ENCODE measurements around the gene CXCL10. TPM values are rescaled to one million over a fixed set of nuclear protein-coding genes. Genes with fewer than 3 reads are reported as not detected.

CXCL10 gene
- total RNA-seq, 1 experiment from 2014 or later = 1.0 TPM

DNA sequence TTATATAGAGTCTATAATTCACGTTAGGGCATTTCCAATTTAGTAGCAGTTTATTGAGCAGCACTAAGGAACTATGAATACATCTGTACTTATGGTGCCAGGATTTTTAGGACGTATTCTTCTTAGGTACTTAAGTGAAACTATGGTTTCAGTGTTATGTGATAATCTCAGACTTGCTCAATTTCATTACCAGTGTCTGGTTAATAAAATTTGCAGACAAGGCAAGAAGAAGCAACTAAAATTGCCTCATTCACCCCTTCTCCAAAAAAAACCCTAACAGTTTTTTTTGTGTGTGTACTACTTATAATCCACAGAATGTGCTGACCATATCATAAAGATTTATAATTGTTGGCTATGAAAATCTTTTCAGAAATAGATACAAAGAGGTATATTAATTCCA lies 6.0 kb upstream of the CXCL10 start:
- Histone ChIP-seq H3K27me3 (replicated peaks; ENCODE audit: insufficient read depth, low read depth, low read length, poor library complexity) (no peaks in the 10 kb centered on the region), H3K36me3 (ENCODE audit: insufficient read depth, low read length, poor library complexity, severe bottlenecking) (no peaks in the 10 kb centered on the region), H3K27ac (ENCODE audit: low read depth, low read length, poor library complexity, severe bottlenecking) (no peak overlapping the region), H3K9me3 (ENCODE audit: low read depth, low read length, poor library complexity, severe bottlenecking) (no peaks in the 10 kb centered on the region), H3K4me1 (ENCODE audit: insufficient read depth, low read length, poor library complexity, severe bottlenecking) (no peaks in the 10 kb centered on the region), H3K4me3 (ENCODE audit: low read depth, low read length, poor library complexity, severe bottlenecking) (no peak overlapping the region)
- POLR2A ChIA-PET (ENCODE audit: low non-redundant PET) = no interaction called here
- TF ChIP-seq EZH2 (IDR thresholded peaks at IDR 0.05; ENCODE audit: borderline replicate concordance, low read depth, low read length, poor library complexity, severe bottlenecking) (no peak), CTCF (conservative IDR thresholded peaks at IDR 0.05; ENCODE audit: low read depth, low read length) (no peak)
- no TSS peak for BruUV-seq (replicated peaks)
- intact Hi-C loops (cut with micrococcal nuclease; ENCODE audit: unreplicated experiment) = no loop called here
- DNase-seq (ENCODE audit: low spot score) = no peak
- CTCF ChIA-PET = no interaction called here

GRCh38 chr4:76028350-76028765 lies 5.1 kb upstream of the CXCL10 start:
- no TSS peak for BruUV-seq (replicated peaks)
- H3K27ac ChIP-seq (ENCODE audit: low read depth, low read length, poor library complexity, severe bottlenecking) = peak overlapping the region; percentile 51
- DNase-seq (ENCODE audit: low spot score) = peak; percentile 54

GRCh38 chr4:76024065-76024464 lies 768 bp upstream of the CXCL10 start:
- H3K27me3 ChIP-seq (replicated peaks; ENCODE audit: insufficient read depth, low read depth, low read length, poor library complexity) = no peaks in the 10 kb centered on the region
- no peaks in the 10 kb centered on the region for H3K9me3 ChIP-seq (ENCODE audit: low read depth, low read length, poor library complexity, severe bottlenecking)
- no peak overlapping the region for H3K4me3 ChIP-seq (ENCODE audit: low read depth, low read length, poor library complexity, severe bottlenecking)
- TF ChIP-seq CTCF (conservative IDR thresholded peaks at IDR 0.05; ENCODE audit: low read depth, low read length) (no peak), EZH2 (IDR thresholded peaks at IDR 0.05; ENCODE audit: borderline replicate concordance, low read depth, low read length, poor library complexity, severe bottlenecking) (no peak)
- DNase-seq (ENCODE audit: low spot score) = no peak
- BruUV-seq (replicated peaks) = no TSS peak
- H3K36me3 ChIP-seq (ENCODE audit: insufficient read depth, low read length, poor library complexity, severe bottlenecking) = no peaks in the 10 kb centered on the region
- POLR2A ChIA-PET (ENCODE audit: low non-redundant PET) = no interaction called here
- intact Hi-C loops (cut with micrococcal nuclease; ENCODE audit: unreplicated experiment) = no loop called here
- no peak overlapping the region for H3K27ac ChIP-seq (ENCODE audit: low read depth, low read length, poor library complexity, severe bottlenecking)
- CTCF ChIA-PET = no interaction called here
- H3K4me1 ChIP-seq (ENCODE audit: insufficient read depth, low read length, poor library complexity, severe bottlenecking) = no peaks in the 10 kb centered on the region

More at GRCh38 chr4:76028350-76028765, 5.1 kb upstream of the CXCL10 start:
- CTCF ChIA-PET = no interaction called here
- Histone ChIP-seq H3K36me3 (ENCODE audit: insufficient read depth, low read length, poor library complexity, severe bottlenecking) (no peaks in the 10 kb centered on the region), H3K4me3 (ENCODE audit: low read depth, low read length, poor library complexity, severe bottlenecking) (peak overlapping the region; percentile 20), H3K27me3 (replicated peaks; ENCODE audit: insufficient read depth, low read depth, low read length, poor library complexity) (no peaks in the 10 kb centered on the region), H3K4me1 (ENCODE audit: insufficient read depth, low read length, poor library complexity, severe bottlenecking) (no peaks in the 10 kb centered on the region), H3K9me3 (ENCODE audit: low read depth, low read length, poor library complexity, severe bottlenecking) (no peaks in the 10 kb centered on the region)
- POLR2A ChIA-PET (ENCODE audit: low non-redundant PET) = no interaction called here
- intact Hi-C loops (cut with micrococcal nuclease; ENCODE audit: unreplicated experiment) = no loop called here
- TF ChIP-seq EZH2 (IDR thresholded peaks at IDR 0.05; ENCODE audit: borderline replicate concordance, low read depth, low read length, poor library complexity, severe bottlenecking) (no peak), CTCF (conservative IDR thresholded peaks at IDR 0.05; ENCODE audit: low read depth, low read length) (no peak)
